GDM1 (cell line): ENCODE data around the gene S100A3.
A peak's percentile ranks its signal among the peaks of the same experiment; 100 is the strongest.
"Not testable (repeated sequence)": the region's sequence is repeated elsewhere in the genome, so short reads cannot be mapped to it uniquely, and the experiment has no call there.

Experiments
- DNase-seq: peaks from one replicate; lab custom pipeline; 2025; lab: John Stamatoyannopoulos, UW

Gene S100A3

DNA sequence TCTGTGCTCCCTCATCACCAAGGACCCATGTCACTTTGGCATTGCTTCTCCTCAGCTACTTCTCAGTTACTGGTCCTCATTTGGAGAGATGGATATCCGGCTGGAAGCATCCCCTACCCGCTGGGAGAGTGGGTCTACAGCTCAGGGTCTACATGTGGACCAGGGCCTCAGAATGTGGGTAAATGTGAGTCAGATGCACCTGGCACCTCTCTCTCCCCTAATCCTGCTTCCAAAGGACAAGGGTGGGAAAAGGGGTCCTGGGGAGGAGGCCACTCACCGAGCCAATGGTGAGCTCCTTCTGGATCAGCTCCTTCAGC is 14.2 kb downstream of the S100A3 start:
- DNase-seq = no peak

DNA sequence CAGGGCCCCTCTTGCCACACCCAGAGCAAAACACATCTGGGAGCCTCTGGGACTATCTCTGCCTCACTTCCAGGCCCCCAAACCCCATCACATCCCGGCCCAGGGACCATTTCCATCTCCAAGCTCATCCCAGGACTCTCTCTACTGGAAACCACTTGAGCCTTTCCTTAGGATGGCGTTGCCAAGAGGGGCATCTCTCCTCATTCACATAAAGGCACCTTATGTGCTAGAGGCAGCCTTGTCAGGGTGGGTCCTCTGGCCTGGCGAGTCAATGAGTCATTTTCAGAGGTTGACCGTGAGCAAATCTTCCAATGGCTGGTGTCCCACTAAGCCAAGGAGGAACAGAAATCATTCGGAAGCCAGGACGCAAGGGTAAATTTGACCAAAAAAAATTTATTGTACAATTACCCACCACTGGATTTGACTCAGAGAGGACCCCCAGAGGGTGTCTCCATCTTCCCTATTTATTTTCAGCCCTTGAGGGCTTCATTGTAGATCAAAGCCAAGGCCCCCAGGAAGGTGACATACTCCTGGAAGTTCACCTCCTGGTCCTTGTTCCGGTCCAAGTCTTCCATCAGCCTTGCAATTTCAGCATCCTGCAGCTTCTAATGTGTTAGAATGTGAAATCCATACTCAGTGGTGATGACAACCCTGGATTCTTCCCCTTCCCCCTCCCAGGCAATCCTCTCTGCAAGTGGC is 14.7 kb downstream of the S100A3 start:
- no peak for DNase-seq

DNA sequence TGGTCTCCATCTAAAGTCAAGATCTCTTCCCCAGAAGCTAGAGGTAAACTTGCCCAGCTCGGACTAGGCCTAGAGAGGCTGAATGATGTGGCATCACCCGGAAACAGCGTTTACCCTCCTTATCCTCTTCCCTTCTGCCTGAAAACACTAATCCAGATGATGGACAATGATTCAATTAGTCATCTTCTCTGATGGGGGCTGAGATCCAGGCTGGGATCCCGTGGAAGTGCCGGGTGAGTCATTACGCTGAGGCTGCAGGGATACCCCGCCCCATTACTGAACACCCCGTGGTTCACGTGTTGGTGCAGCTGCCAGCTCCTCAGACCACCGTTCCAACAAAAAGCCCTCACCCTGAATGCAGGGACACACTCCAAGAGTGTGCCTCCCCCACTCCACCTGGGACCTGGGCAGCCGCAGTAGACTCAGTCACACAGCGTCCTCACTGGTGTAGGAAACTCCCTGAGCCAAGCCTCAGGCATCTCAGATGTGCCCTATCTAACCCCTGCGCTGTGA is 15.3 kb downstream of the S100A3 start:
- DNase-seq = no peak

DNA sequence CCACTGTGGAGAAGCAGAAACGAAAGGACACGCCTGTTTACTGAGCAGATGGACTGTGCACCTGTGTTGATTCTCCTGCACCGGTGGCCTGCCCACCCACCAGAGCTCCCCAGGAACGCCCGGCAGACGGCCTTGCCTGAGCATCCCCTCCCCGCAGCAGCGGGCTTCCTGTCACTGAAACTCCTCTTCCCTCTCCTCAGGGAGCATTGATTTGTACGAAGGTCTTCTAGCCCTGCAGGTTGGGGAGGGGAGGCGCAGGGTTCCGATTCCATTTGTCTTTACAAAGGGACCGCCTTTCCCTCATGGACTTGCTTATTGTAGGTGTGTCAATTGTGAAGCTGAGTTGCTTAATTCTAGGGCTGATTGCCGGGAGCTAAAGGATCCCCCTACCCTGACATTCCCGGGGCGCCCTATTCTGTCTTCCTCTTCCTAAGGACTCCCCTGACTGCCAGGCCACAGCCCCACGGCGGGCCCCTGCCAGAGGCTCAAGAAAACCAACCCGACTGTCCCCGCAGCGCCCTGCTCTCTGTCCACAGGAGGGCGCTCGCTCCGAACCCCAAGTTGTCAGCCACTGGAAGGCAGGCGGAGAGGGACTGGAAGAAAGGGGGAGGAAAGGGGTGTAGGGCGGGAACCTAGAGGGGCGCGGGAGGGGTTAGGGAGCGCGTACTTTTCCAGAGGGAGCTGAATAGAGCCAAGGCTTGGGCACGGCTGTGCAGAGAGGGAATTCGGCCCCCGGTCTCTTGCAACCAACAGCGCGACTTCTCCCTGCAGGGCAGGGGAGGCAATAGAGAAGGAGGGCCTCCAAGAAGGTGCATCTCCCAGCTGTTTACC is 16.1 kb downstream of the S100A3 start:
- peak; percentile 76 for DNase-seq

DNA sequence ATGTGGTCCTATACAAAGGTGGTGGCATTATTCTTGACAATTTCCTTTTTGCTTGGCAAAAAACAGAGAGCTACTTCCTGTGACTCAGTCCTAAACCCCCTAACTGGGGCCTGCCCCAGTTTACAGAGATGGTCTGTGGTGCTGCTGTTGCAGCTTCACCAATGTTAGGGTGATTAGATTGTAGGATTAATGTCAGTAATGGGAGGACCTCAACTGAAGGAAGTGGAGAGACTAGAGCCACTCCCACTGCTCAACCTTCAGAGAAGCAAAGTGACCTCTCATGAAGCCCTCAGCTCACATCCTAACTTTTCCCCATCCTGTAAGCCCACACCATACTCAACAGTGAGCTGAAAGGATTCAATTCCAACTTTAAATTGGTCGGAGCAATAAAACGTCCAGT is 16.9 kb downstream of the S100A3 start:
- peak; percentile 10 for DNase-seq

DNA sequence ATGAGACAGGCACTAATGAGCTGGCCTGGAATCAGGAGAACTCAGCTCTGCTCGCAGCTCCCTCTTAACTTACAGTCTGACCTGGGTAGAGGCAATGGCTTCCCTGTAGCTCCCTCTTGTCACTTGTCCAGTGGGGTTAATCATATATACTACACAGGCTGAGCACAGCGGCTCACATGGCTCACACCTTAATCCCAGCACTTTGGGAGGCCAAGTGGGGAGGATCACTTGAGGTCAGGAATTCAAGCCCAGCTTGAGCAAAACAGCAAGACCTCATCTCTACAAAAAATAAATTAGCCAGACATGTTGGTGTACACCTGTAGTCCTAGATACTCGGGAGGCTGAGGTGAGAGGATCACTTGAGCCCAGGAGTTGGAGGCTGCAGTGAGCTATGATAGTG is 17.4 kb downstream of the S100A3 start:
- DNase-seq = no peak

DNA sequence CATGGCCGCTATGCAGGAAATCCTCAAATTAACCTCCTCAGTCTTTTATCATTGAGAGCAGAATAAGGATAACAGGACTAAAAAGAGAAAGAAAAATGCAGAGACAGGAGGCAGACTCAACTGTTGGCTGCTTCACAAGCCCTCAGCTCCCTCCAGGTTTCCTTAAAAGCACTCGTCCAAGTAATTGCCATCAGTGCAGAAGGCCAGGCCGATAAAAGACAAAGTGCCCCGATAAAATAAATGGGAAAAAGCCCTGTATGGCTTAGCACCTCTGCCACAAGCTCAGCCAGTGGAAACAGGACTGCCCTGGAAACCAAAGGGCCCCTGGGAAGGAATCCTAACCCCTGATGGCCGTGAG is 21.4 kb downstream of the S100A3 start:
- no peak for DNase-seq

DNA sequence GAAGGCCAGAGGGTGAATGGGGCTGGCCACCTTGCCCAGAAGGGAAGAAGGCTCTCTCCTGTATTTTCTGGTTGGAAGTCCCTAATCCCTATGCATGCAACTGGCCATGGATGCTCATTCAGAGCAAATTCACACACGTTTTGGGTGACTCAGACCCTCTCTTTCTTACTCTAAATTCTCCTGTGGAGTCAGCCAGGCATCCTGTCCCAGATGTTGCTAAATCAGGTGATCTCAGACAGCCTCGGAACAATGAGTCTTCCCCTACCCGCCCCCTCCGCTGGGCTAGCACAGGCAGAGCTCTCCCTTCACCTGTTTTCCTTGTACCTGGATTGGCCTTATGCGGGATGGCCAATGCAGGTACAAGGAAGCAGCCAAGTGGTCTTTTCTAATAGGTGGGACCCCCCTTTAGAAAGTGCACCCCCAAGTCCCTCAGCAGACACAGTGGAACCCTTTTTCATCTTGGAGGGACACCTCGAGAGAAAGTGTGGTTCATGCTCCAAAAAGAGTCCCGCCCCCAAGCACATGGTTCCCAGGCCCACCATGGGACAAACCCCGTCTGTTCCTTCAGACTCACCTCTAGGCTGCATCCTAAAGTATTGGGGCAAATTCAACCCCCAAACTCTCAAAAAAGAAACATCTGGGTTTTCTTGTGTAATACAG is 21.9 kb downstream of the S100A3 start:
- DNase-seq = no peak

DNA sequence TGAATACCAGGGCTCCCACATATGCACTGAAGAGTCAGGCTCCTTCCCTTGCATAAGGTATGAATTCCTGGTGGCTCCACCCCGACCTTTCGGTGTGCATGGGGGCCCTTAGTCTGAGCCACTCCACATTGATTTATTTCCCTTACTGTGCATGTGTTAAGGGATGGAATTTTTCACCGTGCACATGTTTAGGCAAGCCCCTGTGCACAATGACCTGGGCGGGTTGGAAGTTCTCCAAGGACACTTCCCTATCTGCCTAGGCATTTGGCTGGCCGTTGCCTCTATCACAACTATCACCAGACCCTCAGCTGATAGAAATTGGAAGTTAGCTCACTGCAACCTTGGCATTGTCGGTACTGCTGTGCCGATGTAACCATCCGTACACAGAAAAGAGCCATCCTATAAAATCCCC is 22.9 kb downstream of the S100A3 start:
- no peak for DNase-seq

DNA sequence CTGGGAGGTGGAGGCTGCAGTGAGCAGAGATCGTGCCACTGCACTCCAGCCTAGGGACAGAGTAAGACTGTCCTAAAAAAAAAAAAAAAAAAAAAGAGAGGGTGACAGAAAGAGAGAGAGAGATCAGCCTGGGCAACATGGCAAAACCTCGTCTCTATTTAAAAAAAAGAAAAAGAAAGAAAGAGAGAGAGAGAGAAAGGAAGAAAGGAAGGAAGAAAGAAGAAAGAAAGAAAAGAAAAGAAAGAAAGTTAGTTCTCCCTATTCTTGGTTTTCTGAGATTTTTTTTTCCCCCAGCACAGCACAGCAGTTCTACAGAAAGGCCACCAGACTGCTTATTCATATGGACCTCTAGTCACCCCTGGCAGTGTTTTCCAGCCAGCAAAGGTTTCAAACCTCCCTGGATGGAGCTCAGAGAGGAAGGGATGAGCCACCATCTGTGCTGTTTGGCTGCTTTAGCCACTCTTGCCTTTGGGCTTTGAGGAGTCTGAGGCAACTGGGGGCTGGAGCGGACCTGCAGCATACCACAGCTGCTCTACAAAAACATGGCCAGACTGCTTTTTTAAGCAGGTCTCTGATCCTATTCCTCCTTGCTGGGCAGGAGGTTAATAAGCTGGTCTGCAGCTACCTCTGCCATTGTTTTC is 23.9 kb downstream of the S100A3 start:
- no peak for DNase-seq

DNA sequence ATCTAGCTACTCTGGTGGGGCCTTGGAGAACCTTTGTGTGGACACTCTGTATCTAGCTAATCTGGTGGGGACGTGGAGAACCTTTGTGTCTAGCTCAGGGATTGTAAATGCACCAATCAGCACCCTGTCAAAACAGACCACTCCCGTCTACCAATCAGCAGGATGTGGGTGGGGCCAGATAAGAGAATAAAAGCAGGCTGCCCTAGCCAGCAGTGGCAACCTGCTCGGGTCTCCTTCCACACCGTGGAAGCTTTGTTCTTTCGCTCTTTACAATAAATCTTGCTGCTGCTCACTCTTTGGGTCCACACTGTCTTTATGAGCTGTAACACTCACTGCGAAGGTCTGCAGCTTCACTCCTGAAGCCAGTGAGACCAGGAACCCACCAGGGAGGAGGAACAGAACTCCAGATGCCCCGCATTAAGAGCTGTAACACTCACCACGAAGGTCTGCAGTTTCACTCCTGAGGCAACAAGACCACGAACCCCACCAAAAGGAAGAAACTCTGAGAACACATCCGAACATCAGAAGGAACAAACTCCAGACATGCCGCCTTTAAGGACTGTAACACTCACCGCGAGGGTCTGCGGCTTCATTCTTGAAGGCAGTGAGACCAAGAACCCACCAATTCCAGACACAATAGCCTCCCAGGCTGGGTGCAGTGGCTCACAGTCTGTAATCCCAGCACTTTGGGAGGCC is 26.6 kb downstream of the S100A3 start:
- DNase-seq = peak; percentile 28

DNA sequence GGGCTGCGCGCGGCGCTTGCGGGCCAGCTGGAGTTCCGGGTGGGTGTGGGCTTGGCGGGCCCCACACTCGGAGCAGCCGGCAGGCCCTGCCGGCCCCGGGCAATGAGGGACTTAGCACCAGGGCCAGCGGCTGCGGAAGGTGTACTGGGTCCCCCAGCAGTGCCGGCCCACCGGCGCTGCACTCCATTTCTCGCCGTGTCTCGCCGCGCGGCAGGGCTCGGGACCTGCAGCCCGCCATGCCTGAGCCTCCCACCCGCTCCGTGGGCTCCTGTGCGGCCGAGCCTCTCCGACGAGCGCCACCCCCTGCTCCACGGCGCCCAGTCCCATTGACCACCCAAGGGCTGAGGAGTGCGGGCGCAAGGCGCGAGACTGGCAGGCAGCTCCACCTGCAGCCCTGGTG is 27.2 kb downstream of the S100A3 start:
- DNase-seq = not testable (repeated sequence)

DNA sequence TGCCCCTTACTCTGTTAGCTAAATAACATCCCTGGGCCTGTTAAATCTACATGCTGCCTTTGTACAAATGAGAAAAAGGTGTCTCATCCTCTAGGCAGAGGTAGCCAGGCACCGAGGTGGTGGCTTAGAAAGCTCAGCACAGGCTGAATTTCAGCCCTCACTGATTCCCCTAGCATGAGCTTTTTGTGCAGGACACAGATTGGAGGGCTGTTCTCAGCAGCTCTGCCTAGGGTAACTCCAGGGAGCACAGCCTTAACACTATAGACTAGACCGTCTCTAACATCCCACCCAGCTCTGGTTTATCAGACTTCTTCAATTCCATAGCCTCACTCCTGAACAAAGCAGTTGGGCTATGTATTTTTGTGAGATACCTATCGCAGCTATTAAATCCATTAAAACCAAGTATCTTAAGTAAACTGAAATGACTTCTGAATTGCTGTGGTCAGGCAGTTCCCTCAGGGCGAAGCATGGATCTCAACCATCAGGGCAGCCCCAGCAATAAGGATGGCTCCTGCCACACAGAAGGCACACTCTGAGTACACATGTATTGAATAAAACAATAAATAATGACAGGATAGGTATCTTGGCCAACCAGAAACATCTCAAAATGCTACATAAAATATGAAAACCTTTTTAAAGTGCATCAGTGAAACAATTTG is 28.1 kb downstream of the S100A3 start:
- no peak for DNase-seq

DNA sequence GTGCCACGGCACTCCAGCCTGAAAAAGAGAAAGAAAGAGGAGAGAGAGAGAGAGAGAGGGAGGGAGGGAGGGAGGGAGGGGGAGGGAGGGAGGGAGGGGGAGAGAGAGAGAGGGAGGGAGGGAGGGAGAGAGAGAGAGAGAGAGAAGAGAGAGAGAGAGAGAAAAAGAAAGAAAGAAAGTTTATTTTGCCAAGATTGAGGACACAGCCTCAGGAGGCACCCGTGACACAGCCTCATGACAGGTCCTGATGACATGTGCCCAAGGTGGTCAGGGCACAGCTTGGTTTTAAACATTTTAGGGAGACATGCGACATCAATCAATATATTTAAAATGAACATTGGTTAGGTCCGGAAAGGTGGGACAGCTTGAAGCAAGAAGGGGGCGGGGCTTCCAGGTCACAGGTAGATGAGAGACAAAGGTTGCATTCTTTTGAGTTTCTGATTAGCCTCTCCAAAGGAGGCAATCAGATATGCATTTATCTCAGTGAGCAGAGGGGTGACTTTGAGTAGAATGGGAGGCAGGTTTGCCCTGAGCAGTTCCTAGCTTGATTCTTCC is 28.8 kb downstream of the S100A3 start:
- not testable (repeated sequence) for DNase-seq

DNA sequence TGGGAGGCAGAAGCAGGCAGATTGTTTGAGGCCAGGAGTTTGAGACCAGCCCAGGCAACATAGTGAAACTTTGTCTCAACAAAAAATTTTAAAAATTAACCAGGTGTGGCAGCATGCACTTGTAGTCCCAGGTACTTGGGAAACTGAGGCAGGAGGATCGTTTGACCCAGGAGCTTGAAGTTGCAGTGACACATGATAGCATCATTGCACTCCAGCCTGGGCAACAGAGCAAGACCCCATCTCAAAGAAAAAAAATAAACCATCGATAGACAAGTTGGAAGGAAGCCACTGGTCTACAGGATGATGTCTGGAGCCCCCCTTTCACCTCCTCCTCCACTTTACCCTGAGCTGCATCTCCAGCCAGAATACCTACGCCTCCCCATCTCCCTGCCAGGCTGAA is 29.8 kb downstream of the S100A3 start:
- DNase-seq = no peak

DNA sequence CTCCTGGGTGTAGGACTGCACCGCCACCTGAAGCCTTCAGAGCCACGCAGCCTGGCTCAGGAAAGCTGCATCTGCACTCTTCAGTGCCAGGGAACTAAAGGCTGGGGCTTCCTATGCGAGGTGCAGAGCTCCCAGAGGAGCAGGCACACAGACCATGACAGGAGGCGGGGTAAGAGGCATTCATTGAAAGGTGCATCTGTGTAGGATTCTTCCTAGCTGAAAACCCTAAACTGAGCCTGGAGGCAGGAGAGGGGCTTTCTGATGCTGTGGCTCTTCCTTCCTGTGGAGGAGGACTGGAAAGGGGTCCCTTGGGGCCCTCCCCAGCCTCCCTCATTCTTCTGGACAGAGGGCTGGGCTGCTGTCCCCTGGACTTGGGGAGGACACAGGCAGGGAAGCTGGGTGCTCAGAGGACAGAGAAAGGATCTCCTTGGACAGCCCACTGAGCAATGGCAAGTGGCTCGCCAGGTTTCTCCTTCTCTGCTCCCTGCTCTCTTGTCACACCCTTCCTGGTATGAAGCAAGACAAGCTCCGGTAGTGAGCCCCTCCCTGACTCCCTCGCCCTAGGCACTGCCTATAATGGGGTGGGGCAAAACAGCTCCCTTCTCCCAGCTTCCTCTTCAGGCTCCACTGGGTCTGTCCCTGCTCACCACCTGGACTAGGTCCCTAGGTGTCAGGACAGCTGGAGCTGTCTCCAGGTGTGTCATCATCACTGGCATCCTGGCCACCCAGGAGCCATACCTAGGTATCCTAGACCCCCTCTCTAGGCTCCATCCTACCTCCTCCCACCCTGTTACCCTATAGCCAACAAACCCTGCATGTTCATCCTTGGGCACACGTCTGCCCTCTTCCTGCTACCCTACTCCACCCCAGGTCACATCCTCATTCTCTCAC is 33.3 kb downstream of the S100A3 start:
- no peak for DNase-seq

DNA sequence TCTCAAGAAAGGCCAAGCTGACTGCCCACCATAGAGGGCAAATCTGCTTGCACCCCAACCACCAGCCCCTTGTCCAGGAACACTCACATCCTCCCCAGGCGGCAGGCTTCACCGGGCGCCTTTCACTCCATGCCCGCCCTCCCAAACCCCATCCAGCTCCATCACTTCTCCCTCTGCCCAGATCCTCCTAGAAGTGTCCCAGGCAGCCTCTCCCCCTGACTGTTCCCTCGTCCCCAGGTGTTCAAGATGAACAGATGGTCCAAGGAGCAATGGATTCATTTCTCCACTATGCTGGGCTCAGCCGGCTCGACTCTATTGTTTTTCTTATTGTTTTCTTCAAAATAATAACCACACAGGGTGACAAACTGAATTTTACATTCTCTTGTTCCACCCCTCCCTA is 35.4 kb downstream of the S100A3 start:
- no peak for DNase-seq

DNA sequence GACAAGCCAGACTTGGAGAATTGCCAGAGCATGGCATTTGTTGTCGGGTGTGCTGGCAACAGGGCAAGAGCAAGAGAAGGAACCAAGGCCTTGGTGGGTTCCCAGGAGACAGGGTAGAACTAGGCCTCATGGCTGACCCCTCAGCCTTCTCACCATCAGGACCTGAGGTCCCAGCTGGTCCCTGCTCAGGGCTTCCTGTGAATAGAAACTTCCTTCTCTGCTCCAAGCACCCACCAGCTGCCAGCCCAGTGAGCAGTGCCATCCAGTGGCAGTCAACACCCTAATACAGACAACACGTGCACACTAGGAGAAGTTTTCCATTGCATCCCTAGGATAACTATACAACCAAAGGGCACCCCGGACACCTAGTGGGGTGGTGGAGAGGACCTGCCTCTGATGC is 36.0 kb downstream of the S100A3 start:
- DNase-seq = peak; percentile 5

DNA sequence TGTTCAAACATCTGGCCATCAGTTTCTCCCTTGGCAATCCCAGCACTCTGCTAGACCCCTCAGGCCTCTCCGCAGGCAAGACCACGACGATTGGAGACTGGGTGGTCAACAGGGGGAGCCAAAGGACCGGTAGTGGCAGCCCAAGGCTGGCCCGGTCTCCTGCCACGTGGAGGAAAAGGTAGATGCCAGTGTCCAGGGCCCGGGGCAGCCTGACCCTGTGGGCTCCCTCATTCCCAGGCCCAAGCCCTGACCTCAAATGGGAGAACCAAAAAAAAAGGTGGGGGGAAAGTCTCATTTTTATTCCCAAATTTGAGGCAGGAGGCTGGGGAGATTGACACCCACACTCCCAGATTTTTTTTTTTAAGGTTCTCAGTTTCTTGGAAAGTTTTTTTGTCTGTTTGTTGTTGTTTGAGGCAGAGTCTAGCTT is 38.1 kb downstream of the S100A3 start:
- peak; percentile 43 for DNase-seq
